Liver (tissue), 9 donors: ENCODE data around the gene STX10. TPM values are rescaled to one million over a fixed set of nuclear protein-coding genes. Genes with fewer than 3 reads are reported as not detected.
A peak's percentile ranks its signal among the peaks of the same experiment; 100 is the strongest.
"Not testable (repeated sequence)": the region's sequence is repeated elsewhere in the genome, so short reads cannot be mapped to it uniquely, and the experiment has no call there.

ENCODE experiments used
- DNase-seq: peaks from one replicate; pipeline ENCODE4 v3.0.0-alpha.2; 2017; ENCODE audit warnings: low spot score
- H3K27ac ChIP-seq, 2 donors: one replicate each; pipeline ENCODE4 v1.7.0; 2013; ENCODE audit warnings: inconsistent platforms in 2 of 2, low read length in 2 of 2, control low read depth in 1 of 2, low read depth in 1 of 2, mild to moderate bottlenecking in 1 of 2
- H3K27me3 ChIP-seq, 4 donors: one replicate each; pipeline versions ENCODE4 v1.6.1 to v1.7.0; 2013; ENCODE audit warnings: low read length in 3 of 4, inconsistent platforms in 1 of 4, mild to moderate bottlenecking in 1 of 4, moderate library complexity in 1 of 4; ENCODE audit not compliant: control insufficient read depth in 4 of 4, insufficient read depth in 4 of 4
- H3K36me3 ChIP-seq, 4 donors: one replicate each; pipeline versions ENCODE4 v1.6.1 to v1.7.0; 2013; ENCODE audit warnings: low read length in 3 of 4, mild to moderate bottlenecking in 3 of 4, low read depth in 1 of 4, moderate library complexity in 1 of 4; ENCODE audit not compliant: control insufficient read depth in 4 of 4, insufficient read depth in 3 of 4
- H3K4me1 ChIP-seq, 4 donors: one replicate each; pipeline versions ENCODE4 v1.6.1 to v1.7.0; 2013; ENCODE audit warnings: low read length in 3 of 4, mild to moderate bottlenecking in 3 of 4, moderate library complexity in 1 of 4; ENCODE audit not compliant: control insufficient read depth in 4 of 4, insufficient read depth in 4 of 4
- H3K4me3 ChIP-seq, 3 donors: one replicate each; pipeline versions ENCODE4 v1.6.1 to v1.7.0; 2013; ENCODE audit warnings: low read length in 3 of 3, control low read depth in 1 of 3, low read depth in 1 of 3, mild to moderate bottlenecking in 1 of 3
- H3K9ac ChIP-seq, 2 donors: one replicate each; pipeline ENCODE4 v1.7.0; 2013; ENCODE audit warnings: low read length in 2 of 2, mild to moderate bottlenecking in 2 of 2, moderate library complexity in 2 of 2, control low read depth in 1 of 2, low read depth in 1 of 2
- H3K9me3 ChIP-seq, 4 donors: one replicate each; pipeline versions ENCODE4 v1.6.1 to v1.7.0; 2013; ENCODE audit warnings: low read length in 3 of 4; ENCODE audit not compliant: control insufficient read depth in 4 of 4
- ATF3 ChIP-seq: IDR thresholded peaks from 2 replicates; pipeline ENCODE4 v1.6.1; 2016; ENCODE audit warnings: antibody characterized with exemption
- EGR1 ChIP-seq, 2 donors: IDR thresholded peaks; 2 replicates each; pipeline ENCODE4 v1.6.1; 2016 to 2018; ENCODE audit warnings: antibody characterized with exemption in 2 of 2, low read depth in 2 of 2
- FOXA1 ChIP-seq: IDR thresholded peaks from 2 replicates; pipeline ENCODE4 v1.6.1; 2016; ENCODE audit warnings: antibody characterized with exemption
- FOXA2 ChIP-seq: IDR thresholded peaks from 2 replicates; pipeline ENCODE4 v1.6.1; 2016; ENCODE audit warnings: antibody characterized with exemption
- GABPA ChIP-seq, 2 donors: IDR thresholded peaks in 1 of 2; conservative IDR thresholded peaks in 1 of 2; 2 replicates each; pipeline ENCODE4 v1.6.1; 2016; ENCODE audit warnings: antibody characterized with exemption in 2 of 2, mild to moderate bottlenecking in 1 of 2, moderate library complexity in 1 of 2
- HNF4A ChIP-seq, 2 donors: conservative IDR thresholded peaks; 2 replicates each; pipeline ENCODE4 v1.6.1; 2016; ENCODE audit warnings: antibody characterized with exemption in 2 of 2, mild to moderate bottlenecking in 2 of 2
- HNF4G ChIP-seq: IDR thresholded peaks from 2 replicates; pipeline ENCODE4 v1.6.1; 2016; ENCODE audit warnings: antibody characterized with exemption
- JUND ChIP-seq, 2 donors: IDR thresholded peaks; 2 replicates each; pipeline ENCODE4 v1.6.1; 2016; ENCODE audit warnings: antibody characterized with exemption in 2 of 2
- NR2F2 ChIP-seq: IDR thresholded peaks from 2 replicates; pipeline ENCODE4 v1.6.1; 2016; ENCODE audit warnings: antibody characterized with exemption
- REST ChIP-seq: IDR thresholded peaks from 2 replicates; pipeline ENCODE4 v1.6.1; 2016; ENCODE audit warnings: antibody characterized with exemption, mild to moderate bottlenecking
- RXRA ChIP-seq, 2 donors: IDR thresholded peaks; 2 replicates each; pipeline ENCODE4 v1.6.1; 2017 to 2018; ENCODE audit warnings: antibody characterized with exemption in 2 of 2, mild to moderate bottlenecking in 1 of 2
- SP1 ChIP-seq: IDR thresholded peaks from 2 replicates; pipeline ENCODE4 v1.6.1; 2018; ENCODE audit warnings: antibody characterized with exemption, mild to moderate bottlenecking
- TAF1 ChIP-seq: conservative IDR thresholded peaks from 2 replicates; pipeline ENCODE4 v1.6.1; 2016; ENCODE audit warnings: antibody characterized with exemption, mild to moderate bottlenecking
- YY1 ChIP-seq: IDR thresholded peaks from 2 replicates; pipeline ENCODE4 v1.6.1; 2016; ENCODE audit warnings: antibody characterized with exemption, mild to moderate bottlenecking
- WGBS: extraction: QIAGEN DNeasy Blood & Tissue Kit; methylation state at CpG from one replicate; pipeline ENCODE4 v1.1.7; 2013; 5-methylcytosine and 5-hydroxymethylcytosine counted together
- polyA plus RNA-seq, 2 donors: library from polyadenylated mRNA; stranded (reverse) in 1 of 2; unstranded in 1 of 2; fragments of 200-250 nt in 1 of 2; fragments of >200 nt in 1 of 2; fragmentation: Nextera tagmentation in 1 of 2; extraction: Ambion mirVana in 1 of 2; gene quantifications; one replicate each; pipeline versions ENCODE4 v1.2.1 to v1.2.3, GENCODE V29; 2013 to 2015
- total RNA-seq, 2 donors: library from RNA; depleted of rRNA; stranded (reverse); fragments of >200 nt; gene quantifications; one replicate each; pipeline ENCODE4 v1.2.3, GENCODE V29; 2014
- TF ChIP-seq, protein P1 (sequence below): fragments of 150-350 bp; IDR thresholded peaks from 2 replicates; pipeline ENCODE4 v1.5.1; 2017; ENCODE audit warnings: improper control_type of control experiment, low read depth, low read length; ENCODE audit not compliant: missing input control
- TF ChIP-seq, protein P2 (sequence below): IDR thresholded peaks from 2 replicates; pipeline ENCODE4 v1.6.1; 2016; ENCODE audit warnings: antibody characterized with exemption
- TF ChIP-seq, protein P3 (sequence below): IDR thresholded peaks from 2 replicates; pipeline ENCODE4 v1.6.1; 2016; ENCODE audit warnings: antibody characterized with exemption
- donor health status: healthy.
- donor health status: healthy.
- donor health status: healthy.
- donor health status: healthy.
- donor health status: healthy.

Gene STX10
- total and polyA plus RNA-seq, 4 donors = 15.7 to 32.7 (median 21.2) TPM

- 80% methylated on average over 5 of the region's 5 CpGs for WGBS
Measured at GRCh38 chr19:13169769-13170168, 19.6 kb upstream of the STX10 start.

GRCh38 chr19:13166151-13166550, 16.0 kb upstream of the STX10 start:
- peaks cover 9 to 50% (median 22%) of the 10 kb centered on the region in 4 donors for H3K4me1 ChIP-seq
- 98% methylated on average over 3 of the region's 3 CpGs for WGBS
- not testable (repeated sequence) for DNase-seq, H3K9ac ChIP-seq, H3K27me3 ChIP-seq, H3K4me3 ChIP-seq, H3K9me3 ChIP-seq, H3K36me3 ChIP-seq
- peak overlapping the region in 1 of 2 donors; percentile 40 for H3K27ac ChIP-seq

More at GRCh38 chr19:13169769-13170168, 19.6 kb upstream of the STX10 start:
- DNase-seq = no peak
- no peak overlapping the region for H3K27ac ChIP-seq
- peaks cover 2 to 19% (median 13%) of the 10 kb centered on the region in 4 donors for H3K4me1 ChIP-seq
- H3K36me3 ChIP-seq = no peaks in the 10 kb centered on the region
- H3K9me3 ChIP-seq = no peaks in the 10 kb centered on the region
- H3K4me3 ChIP-seq = no peak overlapping the region
- no peak overlapping the region for H3K9ac ChIP-seq
- TF ChIP-seq EGR1 (IDR thresholded peaks at IDR 0.05; ENCODE audit: low read depth in 2 of 2) = no peak
- TF ChIP-seq HNF4G = no peak
- TF ChIP-seq GABPA (IDR thresholded peaks at IDR 0.05 in 1 of 2, conservative IDR thresholded peaks at IDR 0.05 in 1 of 2) = no peak
- no peak for TF ChIP-seq HNF4A (conservative IDR thresholded peaks at IDR 0.05)
- TF ChIP-seq, protein P1, sequence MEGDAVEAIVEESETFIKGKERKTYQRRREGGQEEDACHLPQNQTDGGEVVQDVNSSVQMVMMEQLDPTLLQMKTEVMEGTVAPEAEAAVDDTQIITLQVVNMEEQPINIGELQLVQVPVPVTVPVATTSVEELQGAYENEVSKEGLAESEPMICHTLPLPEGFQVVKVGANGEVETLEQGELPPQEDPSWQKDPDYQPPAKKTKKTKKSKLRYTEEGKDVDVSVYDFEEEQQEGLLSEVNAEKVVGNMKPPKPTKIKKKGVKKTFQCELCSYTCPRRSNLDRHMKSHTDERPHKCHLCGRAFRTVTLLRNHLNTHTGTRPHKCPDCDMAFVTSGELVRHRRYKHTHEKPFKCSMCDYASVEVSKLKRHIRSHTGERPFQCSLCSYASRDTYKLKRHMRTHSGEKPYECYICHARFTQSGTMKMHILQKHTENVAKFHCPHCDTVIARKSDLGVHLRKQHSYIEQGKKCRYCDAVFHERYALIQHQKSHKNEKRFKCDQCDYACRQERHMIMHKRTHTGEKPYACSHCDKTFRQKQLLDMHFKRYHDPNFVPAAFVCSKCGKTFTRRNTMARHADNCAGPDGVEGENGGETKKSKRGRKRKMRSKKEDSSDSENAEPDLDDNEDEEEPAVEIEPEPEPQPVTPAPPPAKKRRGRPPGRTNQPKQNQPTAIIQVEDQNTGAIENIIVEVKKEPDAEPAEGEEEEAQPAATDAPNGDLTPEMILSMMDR = no peak
- TF ChIP-seq NR2F2 = no peak
- TF ChIP-seq SP1 = no peak
- TF ChIP-seq, protein P2, sequence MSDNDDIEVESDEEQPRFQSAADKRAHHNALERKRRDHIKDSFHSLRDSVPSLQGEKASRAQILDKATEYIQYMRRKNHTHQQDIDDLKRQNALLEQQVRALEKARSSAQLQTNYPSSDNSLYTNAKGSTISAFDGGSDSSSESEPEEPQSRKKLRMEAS = no peak
- no peak for TF ChIP-seq FOXA2
- no peak for TF ChIP-seq JUND (IDR thresholded peaks at IDR 0.05)
- no peak for TF ChIP-seq RXRA (IDR thresholded peaks at IDR 0.05)
- TF ChIP-seq ATF3 = no peak
- TF ChIP-seq, protein P3, sequence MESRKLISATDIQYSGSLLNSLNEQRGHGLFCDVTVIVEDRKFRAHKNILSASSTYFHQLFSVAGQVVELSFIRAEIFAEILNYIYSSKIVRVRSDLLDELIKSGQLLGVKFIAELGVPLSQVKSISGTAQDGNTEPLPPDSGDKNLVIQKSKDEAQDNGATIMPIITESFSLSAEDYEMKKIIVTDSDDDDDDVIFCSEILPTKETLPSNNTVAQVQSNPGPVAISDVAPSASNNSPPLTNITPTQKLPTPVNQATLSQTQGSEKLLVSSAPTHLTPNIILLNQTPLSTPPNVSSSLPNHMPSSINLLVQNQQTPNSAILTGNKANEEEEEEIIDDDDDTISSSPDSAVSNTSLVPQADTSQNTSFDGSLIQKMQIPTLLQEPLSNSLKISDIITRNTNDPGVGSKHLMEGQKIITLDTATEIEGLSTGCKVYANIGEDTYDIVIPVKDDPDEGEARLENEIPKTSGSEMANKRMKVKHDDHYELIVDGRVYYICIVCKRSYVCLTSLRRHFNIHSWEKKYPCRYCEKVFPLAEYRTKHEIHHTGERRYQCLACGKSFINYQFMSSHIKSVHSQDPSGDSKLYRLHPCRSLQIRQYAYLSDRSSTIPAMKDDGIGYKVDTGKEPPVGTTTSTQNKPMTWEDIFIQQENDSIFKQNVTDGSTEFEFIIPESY = no peak
- no peak for TF ChIP-seq REST
- TF ChIP-seq YY1 = no peak
- TF ChIP-seq TAF1 = no peak
- no peak for TF ChIP-seq FOXA1
- H3K27me3 ChIP-seq = no peaks in the 10 kb centered on the region
